PFSK-1 (cell line): Measurements from ENCODE around the gene PDS5B.

Source experiments
- FOXP2 ChIP-seq: optimal IDR thresholded peaks from 2 replicates; pipeline ENCODE3; 2011; ENCODE audit warnings: borderline replicate concordance, control low read depth, inconsistent platforms; ENCODE audit not compliant: insufficient read depth; ENCODE audit errors: extremely low read length, extremely low read depth
- POLR2AphosphoS5 ChIP-seq: IDR thresholded peaks from 2 replicates; pipeline ENCODE4 v1.6.1; 2012; ENCODE audit warnings: low read depth, mild to moderate bottlenecking, control low read depth, low read length, moderate library complexity
- REST ChIP-seq, 2 experiments: IDR thresholded peaks; 2 replicates each; pipeline versions ENCODE4 v1.6.1 to v1.8.0; 2011 to 2012; ENCODE audit warnings: low read depth in 2 of 2, low read length in 2 of 2, control low read depth in 1 of 2, inconsistent platforms in 1 of 2, mild to moderate bottlenecking in 1 of 2, moderate library complexity in 1 of 2; ENCODE audit not compliant: insufficient read depth in 1 of 2
- SIN3A ChIP-seq: IDR thresholded peaks from 2 replicates; pipeline ENCODE4 v1.6.1; 2012; ENCODE audit warnings: mild to moderate bottlenecking, low read length, moderate library complexity, borderline replicate concordance; ENCODE audit not compliant: insufficient read depth
- TAF1 ChIP-seq: IDR thresholded peaks from 2 replicates; pipeline ENCODE4 v1.6.1; 2012; ENCODE audit warnings: low read length, control low read depth, borderline replicate concordance; ENCODE audit not compliant: insufficient read depth

The PDS5B gene

GRCh38 chr13:32746474-32746873, 160.2 kb downstream of the PDS5B start:
- no peak for TF ChIP-seq TAF1
- no peak for TF ChIP-seq REST (IDR thresholded peaks at IDR 0.05; ENCODE audit: insufficient read depth in 1 of 2, low read depth in 2 of 2, low read length in 2 of 2)
- TF ChIP-seq SIN3A, result no peak
- no peak for TF ChIP-seq FOXP2
- TF ChIP-seq POLR2AphosphoS5, result no peak

GRCh38 chr13:32748305-32748704, 162.1 kb downstream of the PDS5B start:
- TF ChIP-seq SIN3A, result no peak

DNA sequence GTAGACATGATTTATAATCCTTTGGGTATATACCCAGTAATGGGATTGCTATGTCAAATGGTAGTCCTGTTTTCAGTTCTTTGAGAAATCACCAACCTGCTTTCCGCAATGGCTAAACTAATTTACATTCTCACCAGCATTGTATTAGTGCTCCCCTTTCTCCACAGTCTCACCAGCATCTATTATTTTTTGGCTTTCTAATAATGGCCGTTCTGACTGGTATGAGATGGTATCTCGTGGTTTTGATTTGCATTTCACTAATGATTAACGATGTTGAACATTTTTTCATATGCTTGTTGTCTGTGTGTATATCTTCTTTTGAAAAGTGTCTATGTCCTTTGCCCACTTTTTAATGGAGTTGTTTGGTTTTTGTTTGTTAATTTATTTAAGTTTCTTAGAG, 165.1 kb downstream of the PDS5B start:
- no peak for TF ChIP-seq FOXP2
- TF ChIP-seq REST (IDR thresholded peaks at IDR 0.05; ENCODE audit: insufficient read depth in 1 of 2, low read depth in 2 of 2, low read length in 2 of 2), result no peak
- no peak for TF ChIP-seq TAF1
- no peak for TF ChIP-seq SIN3A
- TF ChIP-seq POLR2AphosphoS5, result no peak

GRCh38 chr13:32752311-32752710, 166.1 kb downstream of the PDS5B start:
- TF ChIP-seq SIN3A (no peak), REST (IDR thresholded peaks at IDR 0.05; ENCODE audit: insufficient read depth in 1 of 2, low read depth in 2 of 2, low read length in 2 of 2) (no peak), FOXP2 (no peak), POLR2AphosphoS5 (no peak), TAF1 (no peak)

GRCh38 chr13:32752997-32753606, 166.8 kb downstream of the PDS5B start:
- TF ChIP-seq TAF1 (no peak), POLR2AphosphoS5 (no peak), SIN3A (no peak), REST (IDR thresholded peaks at IDR 0.05; ENCODE audit: insufficient read depth in 1 of 2, low read depth in 2 of 2, low read length in 2 of 2) (no peak), FOXP2 (no peak)
